Measurements from ENCODE around the gene PSMB7. TPM values are rescaled to one million over a fixed set of nuclear protein-coding genes. Genes with fewer than 3 reads are reported as not detected.

PSMB7 gene
- total RNA-seq, 2 experiments from 2014 or later = 191 to 199 TPM

DNA sequence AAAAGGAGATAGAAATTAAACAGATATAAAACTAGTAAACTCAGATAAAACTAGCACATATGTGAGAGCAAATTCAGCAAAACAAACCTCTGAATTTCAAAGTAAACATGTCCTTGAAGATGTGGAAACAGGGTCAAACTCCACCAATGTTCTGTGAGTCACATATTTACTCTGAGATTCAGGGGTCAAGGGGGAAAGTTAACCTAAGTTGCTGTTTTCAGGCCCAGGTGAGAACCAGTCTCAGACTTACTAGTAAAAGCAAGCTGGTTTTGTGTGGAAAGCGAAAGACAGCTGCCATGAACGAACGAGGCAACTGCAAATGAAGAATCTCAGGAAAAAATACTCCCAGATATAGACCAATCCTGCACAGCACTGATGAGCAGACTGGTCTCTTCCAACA is 29.0 kb downstream of the PSMB7 start:
- no peaks in the 10 kb centered on the region for H3K9me3 Mint-ChIP-seq
- no peak for DNase-seq
- H3K36me3 Mint-ChIP-seq = peaks cover 13% of the 10 kb centered on the region
- no peaks in the 10 kb centered on the region for H3K27me3 Mint-ChIP-seq
- H3K4me3 Mint-ChIP-seq = no peak overlapping the region
- H3K27ac Mint-ChIP-seq = no peak overlapping the region
- peaks cover 42% of the 10 kb centered on the region for H3K4me1 Mint-ChIP-seq

DNA sequence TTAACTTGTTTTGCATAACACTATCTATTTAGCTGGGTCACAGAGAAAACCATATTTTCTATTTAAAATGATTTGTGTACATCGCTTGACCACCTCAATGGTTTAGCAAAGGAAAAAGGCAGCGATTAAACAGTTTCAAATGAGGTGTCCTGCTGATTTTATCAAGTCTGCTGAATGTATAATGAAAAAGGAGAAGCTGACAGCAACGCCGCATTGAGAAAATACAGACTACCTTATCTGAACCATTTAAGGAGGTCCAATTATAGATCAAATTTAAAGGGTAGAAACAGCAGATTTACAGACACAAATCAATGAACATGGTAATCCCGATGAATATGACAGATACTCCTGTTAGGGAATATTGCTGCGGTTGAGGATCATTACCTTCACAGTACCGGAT is 29.6 kb downstream of the PSMB7 start:
- Mint-ChIP-seq H3K36me3 (peaks cover 13% of the 10 kb centered on the region), H3K9me3 (no peaks in the 10 kb centered on the region), H3K4me3 (no peak overlapping the region), H3K4me1 (peaks cover 40% of the 10 kb centered on the region), H3K27me3 (no peaks in the 10 kb centered on the region), H3K27ac (no peak overlapping the region)
- DNase-seq = no peak

DNA sequence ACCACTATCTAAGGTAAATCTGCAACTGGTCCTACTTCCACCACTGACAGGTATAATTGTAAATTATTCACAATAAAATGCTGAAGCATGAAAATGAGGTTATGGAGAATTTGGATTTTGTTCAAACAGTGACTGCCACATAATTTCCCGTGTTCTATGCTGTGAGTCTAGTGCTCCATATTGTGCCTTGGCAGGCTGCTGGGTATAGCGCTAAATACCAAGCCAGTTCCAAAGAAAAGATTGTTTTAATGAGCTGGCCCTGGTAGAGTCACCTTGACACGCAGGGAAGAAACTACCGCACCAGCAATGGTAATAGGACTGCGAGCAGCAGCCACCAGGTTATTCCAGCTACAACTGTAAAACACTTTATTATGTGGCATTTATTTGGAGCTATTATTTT is 30.4 kb downstream of the PSMB7 start:
- Mint-ChIP-seq H3K9me3 (no peaks in the 10 kb centered on the region), H3K36me3 (peaks cover 16% of the 10 kb centered on the region), H3K4me1 (peaks cover 39% of the 10 kb centered on the region), H3K27ac (no peak overlapping the region), H3K27me3 (no peaks in the 10 kb centered on the region), H3K4me3 (no peak overlapping the region)
- no peak for DNase-seq

DNA sequence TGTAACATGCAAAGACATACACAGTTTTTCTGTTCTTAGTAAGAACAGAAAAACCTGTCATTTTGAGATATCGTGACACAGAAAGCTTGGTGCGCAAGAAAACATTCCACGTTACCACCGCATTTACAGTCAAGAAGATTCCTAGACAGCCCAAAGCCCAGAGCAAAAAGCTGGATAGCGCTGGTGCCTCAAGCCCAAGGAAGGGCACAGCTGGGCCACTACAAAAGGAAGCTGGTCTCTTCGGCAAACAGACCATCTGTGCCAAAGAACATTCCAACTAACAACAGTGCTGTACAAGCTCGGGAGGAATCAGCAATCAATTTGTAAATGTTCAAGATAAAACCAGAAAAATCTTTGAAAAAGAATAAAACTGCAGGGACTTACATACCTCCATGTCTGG is 31.0 kb downstream of the PSMB7 start:
- Mint-ChIP-seq H3K27ac (no peak overlapping the region), H3K36me3 (peaks cover 16% of the 10 kb centered on the region), H3K27me3 (no peaks in the 10 kb centered on the region), H3K9me3 (no peaks in the 10 kb centered on the region), H3K4me3 (no peak overlapping the region), H3K4me1 (peaks cover 37% of the 10 kb centered on the region)
- DNase-seq = no peak

DNA sequence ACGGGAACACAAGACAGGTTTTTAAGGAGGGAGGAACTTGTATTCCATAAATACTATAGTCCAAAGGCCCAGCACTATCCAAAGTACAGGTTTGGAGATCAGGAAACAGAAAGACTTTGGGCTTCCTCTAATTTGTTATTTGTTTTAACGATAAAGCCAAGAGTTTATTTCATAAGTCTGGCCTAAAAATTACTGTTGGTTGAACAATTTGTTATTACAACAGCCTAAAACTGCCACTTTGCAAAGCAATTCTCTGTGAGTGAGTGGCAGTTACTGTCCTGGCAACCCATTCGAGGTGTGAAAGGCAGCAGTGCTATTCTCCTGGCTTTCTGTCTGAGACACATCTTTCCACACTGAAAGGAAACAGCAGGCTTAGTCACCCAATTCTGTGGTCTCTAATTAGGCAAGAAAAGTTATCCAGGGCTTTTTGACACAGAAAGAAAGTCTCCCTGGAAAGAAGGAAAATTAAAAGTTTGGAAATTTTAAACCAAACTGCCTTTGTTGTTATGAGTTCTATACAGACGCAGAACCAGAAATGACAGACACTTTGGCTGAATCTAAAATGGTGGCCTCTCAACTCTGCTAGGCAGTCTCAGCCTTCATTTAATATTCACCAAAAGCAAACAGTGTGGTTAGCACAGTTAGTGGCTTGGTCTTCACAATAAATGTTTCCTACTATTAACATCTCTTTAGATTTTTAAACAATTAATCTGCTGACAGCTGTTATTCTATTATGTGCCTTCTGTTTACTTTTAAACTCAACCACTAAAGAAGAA is 33.9 kb downstream of the PSMB7 start:
- peak; percentile 12 for DNase-seq
- Mint-ChIP-seq H3K4me3 (no peak overlapping the region), H3K27me3 (no peaks in the 10 kb centered on the region), H3K27ac (peak overlapping the region; percentile 58), H3K4me1 (peaks cover 28% of the 10 kb centered on the region), H3K36me3 (peaks cover 24% of the 10 kb centered on the region), H3K9me3 (no peaks in the 10 kb centered on the region)

DNA sequence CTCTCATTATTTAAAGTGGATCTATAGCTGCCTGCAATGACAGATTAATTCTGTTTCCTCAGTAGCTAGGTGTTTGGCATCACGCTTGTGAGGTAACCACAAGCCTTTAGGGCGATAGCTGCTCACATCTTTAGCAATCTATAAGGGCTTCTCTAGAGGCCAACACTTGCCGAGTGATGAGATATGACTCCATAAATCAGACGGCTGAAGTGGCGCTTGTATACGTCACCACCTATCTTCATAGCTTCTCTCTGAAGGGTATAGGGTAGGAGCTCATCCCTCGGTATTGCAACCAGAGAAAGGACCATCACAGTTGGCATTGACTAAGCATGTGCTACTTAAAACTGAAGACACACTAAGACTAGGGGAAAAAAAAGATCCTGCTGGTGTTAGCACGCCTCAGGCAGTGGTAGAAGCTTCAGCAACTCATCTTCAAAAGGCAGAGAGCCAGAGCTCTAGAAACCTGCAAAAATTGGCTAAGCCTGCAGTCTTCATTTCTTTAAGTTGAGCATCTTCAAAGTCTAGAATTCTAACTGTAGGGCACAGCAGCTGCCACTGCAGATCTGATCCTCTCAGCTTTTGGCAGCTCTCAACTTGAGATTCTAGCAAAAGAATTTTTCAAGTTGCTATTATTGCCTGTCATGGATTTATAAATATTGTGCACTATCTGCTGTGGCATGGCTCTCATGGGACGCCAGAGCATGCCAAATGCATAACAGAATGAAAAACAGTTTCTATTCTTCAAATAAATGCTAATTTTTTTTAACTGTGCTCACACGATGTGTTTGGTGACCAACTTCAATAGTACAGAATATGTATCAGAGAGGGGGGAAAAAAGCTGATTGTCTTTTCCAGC is 37.5 kb downstream of the PSMB7 start:
- H3K36me3 Mint-ChIP-seq = peaks cover 38% of the 10 kb centered on the region
- no peak overlapping the region for H3K27ac Mint-ChIP-seq
- H3K4me1 Mint-ChIP-seq = peaks cover 33% of the 10 kb centered on the region
- no peaks in the 10 kb centered on the region for H3K27me3 Mint-ChIP-seq
- no peak overlapping the region for H3K4me3 Mint-ChIP-seq
- DNase-seq = no peak
- H3K9me3 Mint-ChIP-seq = peaks cover 5% of the 10 kb centered on the region

DNA sequence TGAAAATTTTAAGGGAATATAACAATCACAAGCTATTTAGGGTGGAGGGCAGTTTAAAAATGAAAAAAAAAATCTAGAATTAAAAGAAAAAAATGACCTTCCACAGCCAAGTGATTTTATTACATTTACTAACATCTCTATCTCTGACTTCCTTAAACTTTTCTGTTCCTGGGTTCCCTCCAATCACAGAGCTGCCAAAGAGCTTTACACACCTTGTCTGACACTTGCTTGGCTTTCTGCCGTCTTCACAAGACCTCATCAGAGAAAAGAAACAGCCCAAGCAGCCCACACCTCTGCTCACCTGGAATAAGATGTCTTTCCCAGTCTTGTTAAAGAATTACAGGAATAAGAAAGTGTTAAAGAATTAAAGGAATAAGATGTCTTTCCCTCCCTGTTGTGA is 38.9 kb downstream of the PSMB7 start:
- H3K4me1 Mint-ChIP-seq = peaks cover 39% of the 10 kb centered on the region
- no peak overlapping the region for H3K4me3 Mint-ChIP-seq
- DNase-seq = no peak
- H3K36me3 Mint-ChIP-seq = peaks cover 39% of the 10 kb centered on the region
- H3K27me3 Mint-ChIP-seq = no peaks in the 10 kb centered on the region
- H3K9me3 Mint-ChIP-seq = peaks cover 5% of the 10 kb centered on the region
- no peak overlapping the region for H3K27ac Mint-ChIP-seq

DNA sequence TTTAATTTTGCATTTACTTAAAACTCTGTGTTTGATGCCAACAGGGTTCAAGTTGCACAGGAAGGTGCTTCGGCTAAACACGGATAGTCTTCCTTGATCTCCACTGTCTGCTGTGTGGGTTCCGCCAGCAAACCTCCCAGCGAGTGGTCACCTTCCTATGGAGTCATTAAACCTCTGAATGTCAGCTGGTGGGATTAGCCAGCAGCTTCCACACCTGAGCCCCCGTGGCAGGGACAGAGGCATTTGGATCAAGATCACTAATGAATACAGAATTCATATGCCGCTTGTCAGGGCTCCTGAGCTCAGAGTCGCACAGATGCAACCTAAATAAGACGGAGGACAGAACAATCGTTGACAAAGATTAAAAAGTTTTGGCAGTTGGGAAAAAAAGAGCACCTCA is 39.5 kb downstream of the PSMB7 start:
- no peak for DNase-seq
- H3K36me3 Mint-ChIP-seq = peaks cover 39% of the 10 kb centered on the region
- no peak overlapping the region for H3K27ac Mint-ChIP-seq
- H3K9me3 Mint-ChIP-seq = peaks cover 5% of the 10 kb centered on the region
- H3K4me3 Mint-ChIP-seq = no peak overlapping the region
- H3K27me3 Mint-ChIP-seq = no peaks in the 10 kb centered on the region
- H3K4me1 Mint-ChIP-seq = peaks cover 41% of the 10 kb centered on the region

DNA sequence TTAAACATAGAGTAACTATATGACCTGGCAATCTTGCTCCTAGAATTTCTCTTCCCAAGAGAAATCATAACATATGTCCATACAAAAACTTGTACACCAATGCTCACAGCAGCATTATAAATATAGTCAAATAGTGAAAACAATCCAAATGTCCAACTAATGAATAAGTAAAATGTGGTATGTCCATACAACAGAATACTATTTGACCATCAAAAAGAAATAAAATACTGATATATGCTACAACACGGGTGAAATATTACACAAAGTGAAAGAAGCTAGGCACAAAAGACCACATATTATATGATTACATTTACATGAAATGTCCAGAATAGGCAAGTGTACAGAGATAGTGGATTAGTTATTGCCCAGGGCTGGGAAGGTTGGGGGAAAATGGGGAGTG is 41.4 kb downstream of the PSMB7 start:
- Mint-ChIP-seq H3K36me3 (peaks cover 34% of the 10 kb centered on the region), H3K27ac (no peak overlapping the region), H3K9me3 (peaks cover 5% of the 10 kb centered on the region), H3K27me3 (no peaks in the 10 kb centered on the region), H3K4me1 (peaks cover 39% of the 10 kb centered on the region), H3K4me3 (no peak overlapping the region)
- no peak for DNase-seq

DNA sequence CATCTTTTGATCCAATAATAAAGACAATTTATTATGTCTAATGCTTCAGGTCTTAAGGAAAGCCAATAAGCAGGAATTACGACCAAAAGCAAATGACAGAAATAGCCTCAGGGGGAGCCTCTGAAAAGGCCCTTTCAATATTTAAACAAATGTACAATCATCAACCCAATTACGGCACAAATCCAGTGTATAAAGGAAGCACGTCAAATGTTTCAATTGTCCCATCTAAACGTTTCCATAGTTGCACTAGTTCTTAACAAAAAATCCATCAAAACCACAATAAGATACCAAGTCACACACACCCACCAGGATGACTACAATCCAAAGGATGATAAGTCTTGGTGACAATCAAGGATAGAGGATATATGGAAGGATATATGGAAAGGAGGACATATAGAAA is 41.9 kb downstream of the PSMB7 start:
- Mint-ChIP-seq H3K36me3 (peaks cover 34% of the 10 kb centered on the region), H3K4me3 (no peak overlapping the region), H3K27me3 (no peaks in the 10 kb centered on the region), H3K27ac (no peak overlapping the region), H3K9me3 (peaks cover 5% of the 10 kb centered on the region), H3K4me1 (peaks cover 42% of the 10 kb centered on the region)
- no peak for DNase-seq

DNA sequence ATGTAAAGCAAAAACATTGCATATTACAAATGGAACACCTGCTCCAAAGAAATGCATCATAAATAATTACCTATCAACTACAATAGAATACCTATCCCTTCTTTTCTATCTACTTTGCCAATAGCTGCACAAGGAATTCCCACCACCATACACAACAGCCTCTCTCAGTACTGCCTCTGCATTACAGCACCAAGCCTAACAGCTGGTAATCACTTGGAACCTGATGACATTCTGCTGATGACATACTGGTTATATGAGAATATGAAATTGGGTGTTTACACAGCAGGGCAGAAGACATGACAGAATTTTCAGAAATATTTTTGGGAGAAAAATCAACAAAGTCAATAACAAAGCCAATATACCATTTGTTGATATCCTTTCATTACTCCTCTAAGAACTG is 43.2 kb downstream of the PSMB7 start:
- Mint-ChIP-seq H3K36me3 (peaks cover 30% of the 10 kb centered on the region), H3K4me3 (no peak overlapping the region), H3K27ac (no peak overlapping the region), H3K4me1 (peaks cover 51% of the 10 kb centered on the region), H3K27me3 (no peaks in the 10 kb centered on the region), H3K9me3 (peaks cover 5% of the 10 kb centered on the region)
- no peak for DNase-seq

DNA sequence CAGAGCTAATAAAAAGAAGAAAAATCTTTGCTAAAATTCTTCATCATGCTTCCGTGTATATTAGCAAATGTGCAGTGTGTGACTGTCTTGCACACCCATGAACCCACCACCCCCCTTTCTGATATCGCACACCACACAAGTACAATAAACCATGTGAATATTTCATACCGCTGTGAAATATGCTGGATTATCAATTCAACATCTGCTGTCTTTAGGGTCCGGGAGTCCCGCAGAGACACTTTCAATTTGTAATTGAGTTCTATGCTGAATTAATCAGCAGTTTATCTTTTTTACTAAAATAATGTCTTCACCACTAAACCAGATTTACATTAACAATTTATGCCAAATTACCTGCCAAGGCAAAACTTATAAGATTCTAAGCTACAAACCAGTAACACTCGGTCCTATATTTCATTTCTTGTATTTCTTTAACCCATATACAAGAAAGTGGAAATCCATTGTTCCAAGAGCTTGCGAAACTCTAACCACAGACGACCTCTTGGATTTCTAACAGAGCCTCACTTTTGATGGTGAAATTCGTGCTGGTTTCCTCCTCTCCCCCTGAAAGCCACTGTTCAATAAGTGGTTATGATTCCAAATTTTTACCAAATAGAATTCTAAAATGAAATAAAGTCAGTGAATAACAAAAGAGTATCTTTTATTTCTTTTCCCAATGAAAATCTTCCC is 44.2 kb downstream of the PSMB7 start:
- peaks cover 56% of the 10 kb centered on the region for H3K4me1 Mint-ChIP-seq
- H3K4me3 Mint-ChIP-seq = no peak overlapping the region
- DNase-seq = no peak
- H3K27ac Mint-ChIP-seq = no peak overlapping the region
- peaks cover 5% of the 10 kb centered on the region for H3K9me3 Mint-ChIP-seq
- H3K27me3 Mint-ChIP-seq = no peaks in the 10 kb centered on the region
- H3K36me3 Mint-ChIP-seq = peaks cover 29% of the 10 kb centered on the region

DNA sequence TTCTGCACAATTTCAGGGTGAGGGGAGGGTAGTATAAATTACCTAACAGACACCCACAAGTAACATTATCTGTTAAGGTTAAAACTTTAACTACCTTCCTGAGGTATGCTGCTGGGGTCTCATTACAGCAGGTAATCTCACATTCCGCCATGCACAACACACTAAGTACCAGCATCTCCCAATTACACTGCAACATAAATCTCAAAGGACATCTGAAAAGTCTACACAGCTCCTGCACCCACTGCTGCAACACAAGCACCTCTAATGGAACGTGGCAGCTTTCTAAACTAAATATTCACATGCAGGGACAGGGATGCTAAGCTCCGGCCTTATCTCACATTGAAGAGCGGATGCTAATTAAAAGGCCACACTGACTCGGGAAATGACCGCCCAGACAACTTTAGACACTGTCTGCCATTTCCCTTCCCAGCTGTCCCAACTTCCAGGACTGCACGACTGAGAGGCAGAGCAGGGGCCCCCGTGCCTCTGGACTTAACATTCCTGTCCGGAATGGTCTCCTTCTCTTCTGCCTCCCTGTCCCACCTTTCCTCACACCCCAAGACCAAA is 45.9 kb downstream of the PSMB7 start:
- Mint-ChIP-seq H3K4me3 (no peak overlapping the region), H3K27me3 (no peaks in the 10 kb centered on the region), H3K9me3 (peaks cover 5% of the 10 kb centered on the region), H3K36me3 (peaks cover 25% of the 10 kb centered on the region), H3K27ac (no peak overlapping the region), H3K4me1 (peaks cover 59% of the 10 kb centered on the region)
- no peak for DNase-seq

DNA sequence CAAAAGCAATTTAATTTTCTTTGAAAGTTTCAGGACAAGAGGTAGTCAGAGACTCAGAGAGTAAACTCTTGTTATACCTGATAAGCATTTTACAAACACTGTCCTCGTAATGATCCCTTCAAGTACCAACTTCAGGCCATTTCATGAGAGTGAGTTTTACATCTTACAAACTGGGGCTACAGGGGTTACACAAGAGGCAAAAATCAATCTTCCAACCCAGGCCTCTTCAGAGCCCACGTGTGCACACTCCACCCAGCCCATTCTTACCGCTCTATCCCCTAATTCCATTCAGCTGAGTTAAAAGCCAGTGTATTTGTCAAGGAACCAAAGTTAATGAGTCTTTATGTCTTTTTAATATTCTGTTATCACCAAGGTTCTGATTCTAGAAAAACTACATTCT is 46.5 kb downstream of the PSMB7 start:
- H3K27ac Mint-ChIP-seq = peak overlapping the region; percentile 3
- H3K36me3 Mint-ChIP-seq = peaks cover 20% of the 10 kb centered on the region
- H3K4me3 Mint-ChIP-seq = no peak overlapping the region
- DNase-seq = no peak
- peaks cover 59% of the 10 kb centered on the region for H3K4me1 Mint-ChIP-seq
- peaks cover under 1% of the 10 kb centered on the region for H3K9me3 Mint-ChIP-seq
- H3K27me3 Mint-ChIP-seq = no peaks in the 10 kb centered on the region
